HEK293 (cell line): ENCODE data around the gene SMIM36.
"Not testable (repeated sequence)": the region's sequence is repeated elsewhere in the genome, so short reads cannot be mapped to it uniquely, and the experiment has no call there.

ENCODE experiments used
- CTCF ChIP-seq: fragments of 450-650 bp; formaldehyde crosslinking; IDR thresholded peaks from 2 replicates; pipeline ENCODE4 v1.5.1; 2016; ENCODE audit warnings: missing biosample characterization, missing genetic modification characterization
- REST ChIP-seq: fragments of 450-650 bp; formaldehyde crosslinking; IDR thresholded peaks from 2 replicates; pipeline ENCODE4 v1.5.1; 2016; ENCODE audit warnings: missing biosample characterization, missing genetic modification characterization
- ZBTB21 ChIP-seq: fragments of 450-650 bp; formaldehyde crosslinking; IDR thresholded peaks from 2 replicates; pipeline ENCODE4 v1.5.1; 2017; ENCODE audit warnings: missing biosample characterization, missing genetic modification characterization
- ZNF184 ChIP-seq: fragments of 450-650 bp; IDR thresholded peaks from 2 replicates; pipeline ENCODE4 v1.5.1; 2018; ENCODE audit warnings: missing biosample characterization, mild to moderate bottlenecking, missing genetic modification characterization
- ZNF24 ChIP-seq: fragments of 450-650 bp; formaldehyde crosslinking; IDR thresholded peaks from 2 replicates; pipeline ENCODE4 v1.5.1; 2016; ENCODE audit warnings: missing biosample characterization, missing genetic modification characterization

DNA sequence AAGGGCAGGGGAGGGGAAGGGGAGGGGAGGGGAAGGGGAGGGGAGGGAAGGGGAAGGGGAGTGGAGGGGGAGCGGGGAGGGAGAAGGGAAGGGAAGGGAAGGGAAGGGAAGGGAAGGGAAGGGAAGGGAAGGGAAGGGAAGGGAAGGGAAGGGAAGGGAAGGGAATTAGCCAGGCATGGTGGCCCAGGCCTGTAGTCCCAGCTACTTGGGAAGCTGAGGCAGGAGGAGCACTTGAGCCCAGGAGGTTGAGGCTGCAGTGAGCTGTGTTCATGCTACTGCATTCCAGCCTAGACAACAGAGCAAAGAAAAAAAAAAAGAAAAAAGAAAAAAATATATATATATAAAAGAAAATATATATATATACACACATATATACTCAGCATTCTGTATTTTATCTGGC, 79.3 kb downstream of the SMIM36 start:
- TF ChIP-seq CTCF; REST (tag by site-specific recombination); ZBTB21 (tag by site-specific recombination); ZNF24; ZNF184 (tag by site-specific recombination): not testable (repeated sequence)
